T-helper 22 cell (primary cell): ENCODE measurements around the gene RNF167.

Experiments
- DNase-seq: peaks from one replicate; pipeline ENCODE4 v3.0.0-alpha.2; 2020; ENCODE audit warnings: low read depth

The RNF167 gene

GRCh38 chr17:4953451-4953961 lies 13.4 kb downstream of the RNF167 start:
- no peak for DNase-seq

DNA sequence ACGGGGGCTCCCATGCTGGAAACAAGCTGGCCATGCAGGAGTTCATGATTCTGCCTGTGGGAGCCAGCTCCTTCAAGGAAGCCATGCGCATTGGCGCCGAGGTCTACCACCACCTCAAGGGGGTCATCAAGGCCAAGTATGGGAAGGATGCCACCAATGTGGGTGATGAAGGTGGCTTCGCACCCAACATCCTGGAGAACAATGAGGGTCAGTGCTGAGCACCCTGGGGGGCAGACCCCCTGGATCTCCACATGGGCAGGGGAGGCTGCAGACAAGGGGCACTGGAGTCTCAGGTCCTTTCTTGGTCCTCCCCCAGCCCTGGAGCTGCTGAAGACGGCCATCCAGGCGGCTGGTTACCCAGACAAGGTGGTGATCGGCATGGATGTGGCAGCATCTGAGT lies 15.0 kb downstream of the RNF167 start:
- no peak for DNase-seq

DNA sequence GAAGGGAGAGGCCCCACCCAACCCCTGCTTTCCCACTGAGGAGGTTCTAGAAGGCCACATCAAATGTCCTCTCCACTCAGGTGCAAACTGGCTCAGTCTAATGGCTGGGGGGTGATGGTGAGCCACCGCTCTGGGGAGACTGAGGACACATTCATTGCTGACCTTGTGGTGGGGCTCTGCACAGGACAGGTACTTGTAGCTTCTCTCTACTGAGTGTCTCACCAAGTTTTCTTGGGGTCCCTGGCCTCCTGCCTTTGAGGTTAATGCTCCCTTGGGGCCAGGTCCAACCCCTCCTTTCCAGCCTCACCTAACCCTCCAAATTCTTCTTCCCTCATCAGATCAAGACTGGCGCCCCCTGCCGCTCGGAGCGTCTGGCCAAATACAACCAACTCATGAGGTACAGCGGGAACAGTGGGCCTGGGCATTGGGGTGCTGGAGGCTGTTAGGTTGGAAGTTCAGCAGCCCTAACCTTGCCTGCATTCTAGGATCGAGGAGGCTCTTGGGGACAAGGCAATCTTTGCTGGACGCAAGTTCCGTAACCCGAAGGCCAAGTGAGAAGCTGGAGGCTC lies 16.5 kb downstream of the RNF167 start:
- no peak for DNase-seq

DNA sequence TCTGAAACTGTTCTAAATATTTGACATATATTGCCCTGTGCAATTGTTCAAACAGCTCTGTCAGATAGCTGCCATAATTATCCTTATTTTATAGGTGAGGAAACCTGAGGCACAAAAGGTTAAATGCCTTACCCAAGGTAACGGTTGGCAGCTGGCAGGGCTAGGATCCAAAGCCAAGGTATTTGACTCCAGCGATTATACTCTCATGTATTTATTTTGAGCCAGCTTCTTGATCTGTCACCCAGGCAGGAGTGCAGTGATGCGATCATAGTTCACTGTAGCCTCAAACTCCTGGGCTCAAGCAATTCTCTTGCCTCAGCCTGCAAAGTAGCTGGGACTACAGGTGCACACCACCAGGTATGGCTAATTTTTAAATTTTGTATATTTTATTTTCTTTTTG lies 18.0 kb downstream of the RNF167 start:
- DNase-seq = no peak

GRCh38 chr17:4959261-4959965 lies 19.3 kb downstream of the RNF167 start:
- DNase-seq = no peak

- no peak for DNase-seq
These were observed 20.3 kb downstream of the RNF167 start for GRCh38 chr17:4960279-4960922.

DNA sequence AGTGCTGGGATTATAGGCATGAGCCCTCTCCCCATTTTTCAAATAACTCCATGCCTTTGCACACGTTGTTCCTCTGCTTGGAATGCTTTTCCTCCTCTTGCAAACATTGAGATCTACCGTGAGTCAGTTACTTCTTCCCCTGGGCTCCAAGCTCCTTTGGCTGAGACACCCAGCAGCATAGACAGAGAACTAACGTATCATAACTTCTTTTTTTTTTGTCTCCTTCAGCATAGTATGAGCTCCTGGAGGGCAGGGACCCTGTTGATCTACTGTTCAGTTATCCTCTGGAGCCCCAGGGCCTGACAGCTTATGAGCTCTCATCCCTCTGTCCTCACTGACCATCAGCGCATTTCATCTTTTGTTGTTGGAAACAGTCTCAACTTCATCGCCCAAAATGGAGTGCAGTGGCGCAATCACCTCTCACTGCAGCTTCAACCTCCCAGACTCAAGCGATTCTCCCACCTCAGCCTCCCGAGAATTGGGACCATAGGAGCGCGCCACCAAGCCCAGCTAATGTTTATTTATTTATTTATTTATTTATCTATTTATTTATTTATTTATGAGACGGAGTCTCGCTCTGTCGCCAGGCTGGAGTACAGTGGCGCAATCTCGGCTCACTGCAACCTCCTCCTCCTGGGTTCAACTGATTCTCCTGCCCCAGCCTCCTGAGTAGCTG lies 25.4 kb downstream of the RNF167 start:
- no peak for DNase-seq

GRCh38 chr17:4966844-4967538 lies 26.9 kb downstream of the RNF167 start:
- peak; percentile 96 for DNase-seq

GRCh38 chr17:4967539-4968485 lies 27.7 kb downstream of the RNF167 start, which contains the start of gene SPAG7:
TSS of gene SPAG7 (minus strand) at chr17:4967817. CDS start at chr17:4967804, 13 bp downstream.
- peak; percentile 87 for DNase-seq

- DNase-seq = no peak
These were observed 28.5 kb downstream of the RNF167 start for GRCh38 chr17:4968486-4969046.

DNA sequence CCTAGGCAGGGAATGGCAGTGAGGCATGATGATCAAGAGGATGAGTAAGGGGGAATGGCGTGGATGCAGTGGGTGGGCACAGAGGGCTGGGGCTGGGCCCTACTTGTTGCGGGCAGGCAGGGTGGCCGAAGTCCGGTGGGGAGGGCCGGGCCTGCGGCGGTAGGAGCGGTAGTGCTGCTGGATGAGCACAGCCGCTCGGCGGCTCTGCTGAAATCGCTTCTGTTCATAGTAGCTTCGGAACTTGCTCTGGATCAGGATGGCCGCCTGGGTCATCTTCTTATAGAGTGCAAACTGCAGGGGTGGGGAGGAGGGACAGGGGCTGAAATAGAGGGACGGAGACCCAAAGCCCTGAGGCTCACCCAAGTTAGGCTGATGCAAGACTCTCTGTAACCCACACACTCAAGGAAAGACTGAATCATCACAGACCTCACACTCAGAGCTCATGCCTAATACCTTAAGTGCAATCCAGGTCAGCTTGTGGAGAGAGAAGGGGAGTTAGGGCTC lies 29.0 kb downstream of the RNF167 start:
- no peak for DNase-seq

GRCh38 chr17:4969551-4970173 lies 29.6 kb downstream of the RNF167 start:
- no peak for DNase-seq

DNA sequence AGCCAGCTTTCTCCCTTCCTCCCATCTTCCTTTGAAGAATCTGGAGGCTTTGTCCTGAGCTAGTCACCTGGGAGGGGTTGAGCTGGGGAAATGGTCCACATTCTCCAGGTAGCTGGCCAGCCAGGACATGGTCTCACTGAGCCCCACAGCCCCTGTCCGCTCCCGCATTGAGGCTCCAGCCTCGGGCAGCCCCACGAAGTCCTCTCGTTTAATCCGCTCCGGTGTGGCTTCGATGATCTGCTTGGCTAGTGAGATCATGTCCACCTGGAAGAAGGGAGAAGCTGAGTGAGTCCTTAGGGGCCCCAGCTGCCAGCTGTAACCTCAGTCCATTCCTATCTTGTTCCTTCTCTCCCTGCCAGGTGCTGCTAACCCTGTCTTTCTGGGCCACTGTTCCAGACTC lies 30.2 kb downstream of the RNF167 start:
- no peak for DNase-seq

DNA sequence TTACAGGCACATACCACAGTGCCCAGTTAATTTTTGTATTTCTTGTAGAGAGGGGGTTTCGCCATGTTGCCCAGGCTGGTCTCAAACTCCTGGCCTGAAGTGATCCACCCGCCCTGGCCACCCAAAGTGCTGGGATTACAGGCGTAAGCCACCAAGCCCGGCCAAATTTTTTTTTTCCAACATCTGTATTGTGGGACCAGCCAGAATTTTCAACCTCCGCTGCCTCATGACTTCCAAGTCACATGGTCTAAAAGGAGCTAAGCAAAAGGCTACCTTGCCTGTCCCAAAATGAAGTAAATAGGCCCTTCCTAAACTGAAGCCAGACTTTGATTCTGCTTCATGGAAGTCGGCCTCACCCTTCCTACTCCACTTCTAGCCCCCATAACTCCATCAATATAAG lies 31.8 kb downstream of the RNF167 start:
- no peak for DNase-seq

DNA sequence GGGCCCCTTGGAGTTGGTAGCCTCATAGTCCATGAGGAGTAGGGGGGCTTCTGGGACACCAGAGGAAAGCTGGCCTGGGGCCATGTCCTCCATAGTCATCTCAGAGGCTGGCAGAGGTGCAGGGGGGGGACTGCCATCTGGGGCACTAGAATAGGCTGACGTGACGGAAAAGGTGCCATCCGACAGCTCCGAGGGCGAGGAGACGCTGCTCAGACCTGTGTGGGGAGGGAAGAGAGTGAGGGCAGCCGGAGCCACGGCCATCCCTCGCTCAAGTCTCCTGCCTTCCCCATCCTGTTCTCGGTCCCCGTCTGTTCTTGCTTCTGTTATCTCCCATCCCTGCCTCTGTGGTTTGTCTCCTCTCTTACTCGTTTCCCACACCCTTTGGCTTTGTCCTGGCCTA lies 32.3 kb downstream of the RNF167 start:
- no peak for DNase-seq

- DNase-seq = no peak
These were observed 32.7 kb downstream of the RNF167 start for GRCh38 chr17:4972752-4973151.

- no peak for DNase-seq
These were observed 33.4 kb downstream of the RNF167 start for GRCh38 chr17:4973256-4974114.

GRCh38 chr17:4974115-4974670 lies 34.1 kb downstream of the RNF167 start:
- DNase-seq = no peak

DNA sequence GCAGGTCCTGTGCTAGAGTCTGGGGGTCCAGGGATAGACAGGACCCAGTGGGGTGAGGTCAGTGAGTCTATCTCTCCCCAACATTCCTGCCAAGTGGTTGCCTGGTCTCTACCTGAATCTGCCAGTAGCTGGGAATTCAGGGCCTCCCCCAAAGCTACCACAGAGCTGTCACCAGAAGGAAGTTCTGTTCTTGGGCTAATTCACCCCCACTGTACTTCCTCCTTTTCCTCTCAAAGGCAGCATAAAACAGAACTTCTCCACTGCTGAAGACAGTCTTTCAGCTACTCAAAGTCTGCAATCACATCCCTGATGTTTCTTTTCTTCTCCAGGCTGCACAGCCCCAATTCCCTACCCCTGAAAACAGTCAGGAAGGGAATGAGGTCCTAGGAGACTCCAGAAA lies 38.7 kb downstream of the RNF167 start:
- DNase-seq = no peak
